Progenitor cell of endocrine pancreas (in vitro differentiated cells): ENCODE data around the gene SPINK13. TPM values are rescaled to one million over a fixed set of nuclear protein-coding genes. Genes with fewer than 3 reads are reported as not detected.

Experiments used
- DNase-seq: peaks from one replicate; pipeline ENCODE4 v3.0.0; 2021; ENCODE audit warnings: low spot score; ENCODE audit not compliant: unreplicated experiment
- H3K27ac Mint-ChIP-seq: 2 replicates; pipeline ENCODE4 v1.8.0; 2021; ENCODE audit warnings: mild to moderate bottlenecking, moderate library complexity, mixed read lengths
- H3K27me3 Mint-ChIP-seq: 2 replicates; pipeline ENCODE4 v1.8.0; 2021; ENCODE audit warnings: mixed read lengths
- H3K36me3 Mint-ChIP-seq: 2 replicates; pipeline ENCODE4 v1.8.0; 2022; ENCODE audit warnings: mixed read lengths; ENCODE audit not compliant: insufficient read depth
- H3K4me1 Mint-ChIP-seq: 2 replicates; pipeline ENCODE4 v1.8.0; 2021; ENCODE audit warnings: low read depth, mixed read lengths
- H3K4me3 Mint-ChIP-seq: 2 replicates; pipeline ENCODE4 v1.8.0; 2021; ENCODE audit warnings: low read depth, mild to moderate bottlenecking, moderate library complexity, mixed read lengths
- H3K9me3 Mint-ChIP-seq: 2 replicates; pipeline ENCODE4 v1.8.0; 2021; ENCODE audit warnings: low read depth, mixed read lengths
- total RNA-seq: library from RNA; stranded (reverse); gene quantifications from 2 replicates; pipeline ENCODE4 v1.2.1, GENCODE V29; 2021
- TF ChIP-seq, protein P1 (sequence below): fragments of 200-600 bp; sonication (generic); IDR thresholded peaks from one replicate; pipeline ENCODE4 v1.5.0; 2021; ENCODE audit warnings: antibody characterized with exemption, mild to moderate bottlenecking; ENCODE audit not compliant: unreplicated experiment

The SPINK13 gene
- total RNA-seq, 1 donor from 2014 or later = not detected

DNA sequence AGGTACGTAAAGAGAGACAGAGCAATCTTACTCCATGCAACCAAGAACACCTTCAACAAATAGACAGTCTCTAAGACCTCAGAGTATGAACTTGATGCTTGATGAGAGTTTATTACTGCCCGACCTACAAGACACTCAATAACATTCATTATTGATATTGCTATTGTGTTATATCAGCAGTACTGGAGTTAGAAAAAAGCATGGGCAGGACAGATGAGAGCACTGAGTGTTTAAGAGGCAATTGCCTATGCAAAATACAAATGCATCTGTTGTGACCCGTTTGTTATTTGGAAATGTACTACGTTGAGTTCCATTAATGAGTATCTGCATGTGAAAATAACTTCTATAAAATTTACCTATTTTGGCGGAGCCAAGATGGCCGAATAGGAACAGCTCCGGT, 38.4 kb upstream of the SPINK13 start:
- Mint-ChIP-seq H3K27ac (no peak overlapping the region), H3K36me3 (peaks cover 1% of the 10 kb centered on the region), H3K9me3 (peaks cover 3% of the 10 kb centered on the region), H3K4me3 (peak overlapping the region; percentile 68), H3K27me3 (no peaks in the 10 kb centered on the region), H3K4me1 (no peaks in the 10 kb centered on the region)
- no peak for DNase-seq
- TF ChIP-seq, protein P1, sequence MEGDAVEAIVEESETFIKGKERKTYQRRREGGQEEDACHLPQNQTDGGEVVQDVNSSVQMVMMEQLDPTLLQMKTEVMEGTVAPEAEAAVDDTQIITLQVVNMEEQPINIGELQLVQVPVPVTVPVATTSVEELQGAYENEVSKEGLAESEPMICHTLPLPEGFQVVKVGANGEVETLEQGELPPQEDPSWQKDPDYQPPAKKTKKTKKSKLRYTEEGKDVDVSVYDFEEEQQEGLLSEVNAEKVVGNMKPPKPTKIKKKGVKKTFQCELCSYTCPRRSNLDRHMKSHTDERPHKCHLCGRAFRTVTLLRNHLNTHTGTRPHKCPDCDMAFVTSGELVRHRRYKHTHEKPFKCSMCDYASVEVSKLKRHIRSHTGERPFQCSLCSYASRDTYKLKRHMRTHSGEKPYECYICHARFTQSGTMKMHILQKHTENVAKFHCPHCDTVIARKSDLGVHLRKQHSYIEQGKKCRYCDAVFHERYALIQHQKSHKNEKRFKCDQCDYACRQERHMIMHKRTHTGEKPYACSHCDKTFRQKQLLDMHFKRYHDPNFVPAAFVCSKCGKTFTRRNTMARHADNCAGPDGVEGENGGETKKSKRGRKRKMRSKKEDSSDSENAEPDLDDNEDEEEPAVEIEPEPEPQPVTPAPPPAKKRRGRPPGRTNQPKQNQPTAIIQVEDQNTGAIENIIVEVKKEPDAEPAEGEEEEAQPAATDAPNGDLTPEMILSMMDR = no peak

DNA sequence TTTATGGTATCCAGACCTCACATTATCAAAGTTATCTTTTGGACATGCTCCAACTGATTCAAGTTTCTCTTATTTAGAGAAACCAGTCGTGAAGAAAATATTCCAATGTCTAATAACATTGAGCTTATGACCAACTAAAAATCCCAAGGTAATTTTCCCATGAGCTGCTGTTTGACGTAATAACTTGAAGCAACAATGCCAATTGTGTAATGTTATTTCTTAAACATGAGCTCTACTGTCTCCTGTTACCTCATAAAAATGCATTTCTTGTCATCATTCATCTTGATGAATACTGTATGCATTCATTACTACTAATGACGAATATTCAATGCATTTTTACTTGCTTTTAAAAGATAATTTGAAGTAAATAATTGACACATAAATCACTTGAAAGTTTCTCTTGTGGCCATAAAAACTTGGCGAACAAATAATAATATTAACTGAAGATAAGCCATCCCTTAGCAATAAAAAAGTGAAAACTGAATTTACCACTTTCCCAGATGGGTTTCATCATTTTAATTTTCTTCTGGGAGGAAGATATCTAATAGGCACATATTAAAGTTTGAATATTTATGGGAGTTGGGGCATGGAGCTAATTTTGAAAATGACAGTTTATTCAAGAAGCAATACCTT, 30.7 kb upstream of the SPINK13 start:
- Mint-ChIP-seq H3K9me3 (no peaks in the 10 kb centered on the region), H3K4me1 (no peaks in the 10 kb centered on the region), H3K27me3 (peaks cover 15% of the 10 kb centered on the region), H3K4me3 (no peak overlapping the region), H3K36me3 (no peaks in the 10 kb centered on the region), H3K27ac (no peak overlapping the region)
- no peak for DNase-seq
- TF ChIP-seq, protein P1 = no peak

DNA sequence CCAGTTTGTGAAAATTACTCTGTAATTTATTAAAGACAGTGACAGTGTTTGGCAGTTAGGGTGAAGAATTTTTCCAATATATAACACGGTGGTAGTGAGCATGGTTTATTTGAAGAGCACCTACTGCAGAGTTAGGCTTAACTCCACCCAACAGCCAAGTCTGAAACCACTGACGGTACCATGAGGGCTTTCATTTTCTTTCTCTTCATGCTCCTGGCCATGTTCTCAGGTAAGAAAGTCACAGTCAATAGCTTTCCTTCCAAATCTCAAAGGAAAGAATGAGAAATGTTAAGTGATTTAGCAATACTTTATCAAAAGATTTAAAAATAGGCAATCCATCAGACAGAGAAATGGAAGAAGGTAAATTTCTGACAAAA, 30.2 kb upstream of the SPINK13 start, which contains the start of gene MARCOL:
Gene MARCOL, plus strand, starts transcription at position 108 of the 377 bp plus-strand sequence. Its CDS starts 73 bp downstream, at position 181.
- Mint-ChIP-seq H3K27ac (no peak within 1 kb of the TSS), H3K9me3 (no peaks in the 10 kb centered on the region), H3K4me3 (no peak within 1 kb of the TSS), H3K36me3 (no peaks in the 10 kb centered on the region), H3K4me1 (no peaks in the 10 kb centered on the region), H3K27me3 (peaks cover 15% of the 10 kb centered on the region)
- TF ChIP-seq, protein P1 = no peak
- DNase-seq = no peak

DNA sequence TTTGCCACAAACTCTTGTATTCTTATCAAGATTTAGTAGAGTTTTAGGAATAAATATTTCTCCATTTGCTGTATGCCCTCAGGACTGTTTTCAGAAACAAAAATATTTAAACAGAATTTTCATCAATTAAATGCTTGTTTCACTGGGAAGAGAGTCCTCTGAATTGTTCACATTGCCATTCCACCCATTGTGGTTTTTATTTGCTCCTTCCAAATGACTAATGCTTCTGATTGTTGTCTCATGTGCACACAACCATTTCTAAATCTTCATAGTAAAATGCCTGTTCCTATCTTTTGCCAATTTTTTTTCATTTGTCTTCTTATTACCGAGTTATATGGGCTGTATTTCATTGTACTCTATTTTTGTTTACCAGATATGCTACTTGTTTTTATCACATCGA, 19.7 kb upstream of the SPINK13 start:
- Mint-ChIP-seq H3K27me3 (peaks cover 20% of the 10 kb centered on the region), H3K27ac (no peak overlapping the region), H3K4me3 (no peak overlapping the region), H3K4me1 (peaks cover 2% of the 10 kb centered on the region), H3K9me3 (peaks cover 14% of the 10 kb centered on the region), H3K36me3 (no peaks in the 10 kb centered on the region)
- TF ChIP-seq, protein P1 = no peak
- no peak for DNase-seq

DNA sequence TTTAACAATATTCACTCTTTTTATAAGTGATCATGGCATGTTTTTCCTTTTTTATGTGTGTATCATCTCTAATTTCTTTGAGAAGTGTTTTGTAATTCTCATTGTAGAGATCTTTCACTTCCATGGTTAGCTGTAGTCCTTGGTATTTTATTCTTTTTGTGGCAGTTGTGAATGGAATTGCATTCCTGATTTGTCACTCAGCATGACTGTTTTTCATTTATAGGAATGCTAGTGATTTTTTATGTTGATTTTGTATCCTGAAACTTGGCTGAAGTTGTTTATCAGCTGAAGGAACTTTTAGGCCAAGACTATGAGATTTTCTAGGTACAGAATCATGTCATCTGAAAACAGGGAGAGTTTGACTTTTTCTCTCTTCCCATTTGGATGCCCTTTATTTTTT, 13.1 kb upstream of the SPINK13 start:
- no peaks in the 10 kb centered on the region for H3K4me1 Mint-ChIP-seq
- no peak overlapping the region for H3K27ac Mint-ChIP-seq
- H3K9me3 Mint-ChIP-seq = peaks cover 41% of the 10 kb centered on the region
- TF ChIP-seq, protein P1 = no peak
- no peak overlapping the region for H3K4me3 Mint-ChIP-seq
- H3K36me3 Mint-ChIP-seq = peaks cover 2% of the 10 kb centered on the region
- DNase-seq = no peak
- H3K27me3 Mint-ChIP-seq = no peaks in the 10 kb centered on the region
